ENCODE measurements around the gene IPO8. TPM values are rescaled to one million over a fixed set of nuclear protein-coding genes. Genes with fewer than 3 reads are reported as not detected.
"Not testable (repeated sequence)": the region's sequence is repeated elsewhere in the genome, so short reads cannot be mapped to it uniquely, and the experiment has no call there.

The IPO8 gene
- total RNA-seq, 1 experiment from 2014 or later: 48.0 TPM

- Histone ChIP-seq H3K4me2 (ENCODE audit: insufficient read depth, insufficient read length, low read length) (no peak overlapping the region), H3T11ph (ENCODE audit: low read length) (no peak overlapping the region), H3K4me1 (ENCODE audit: insufficient read depth, low read length) (no peaks in the 10 kb centered on the region), H3K79me1 (ENCODE audit: insufficient read depth, low read depth, low read length, poor library complexity, severe bottlenecking) (no peaks in the 10 kb centered on the region), H4K8ac (replicated peaks; ENCODE audit: insufficient read length, low read depth, low read length) (no peak overlapping the region), H3K23ac (ENCODE audit: insufficient read length, low read depth, low read length) (no peak overlapping the region), H2BK120ac (ENCODE audit: low read depth, low read length, poor library complexity, severe bottlenecking) (no peak overlapping the region), H3K27ac (ENCODE audit: insufficient read length, low read depth, low read length) (no peak overlapping the region), H2AK5ac (ENCODE audit: insufficient read length, low read length) (no peak overlapping the region), H3K27me3 (ENCODE audit: insufficient read depth, low read length) (no peaks in the 10 kb centered on the region), H3K4ac (ENCODE audit: low read depth, low read length) (no peak overlapping the region), H3K23me2 (ENCODE audit: insufficient read length, low read depth, low read length, poor library complexity, severe bottlenecking) (no peaks in the 10 kb centered on the region), H4K5ac (ENCODE audit: insufficient read length, low read depth, low read length) (no peak overlapping the region), H3K14ac (ENCODE audit: insufficient read depth, low read length) (no peak overlapping the region), H4K20me1 (ENCODE audit: control insufficient read depth, insufficient read depth, insufficient read length) (no peaks in the 10 kb centered on the region), H2BK12ac (ENCODE audit: insufficient read length, low read depth, low read length) (no peak overlapping the region), H3K79me2 (ENCODE audit: insufficient read depth, low read length) (no peaks in the 10 kb centered on the region), H2AFZ (ENCODE audit: low read length) (no peak overlapping the region), H3K56ac (ENCODE audit: insufficient read length, low read depth, low read length) (no peak overlapping the region), H2BK15ac (ENCODE audit: low read depth, low read length) (no peak overlapping the region), H3K9me3 (ENCODE audit: control insufficient read depth, low read depth, low read length) (no peaks in the 10 kb centered on the region), H4K91ac (ENCODE audit: insufficient read length, low read depth, low read length) (no peak overlapping the region), H2BK5ac (ENCODE audit: insufficient read length, low read length) (no peak overlapping the region), H3K18ac (ENCODE audit: insufficient read length, low read depth, low read length) (no peak overlapping the region), H2BK20ac (ENCODE audit: low read depth, low read length, poor library complexity, severe bottlenecking) (no peak overlapping the region), H3K9ac (ENCODE audit: extremely low read depth, insufficient read length, low read length) (no peak overlapping the region)
- WGBS (ENCODE audit: extremely low coverage, insufficient read length, low lambda C conversion rate): no CpG with 5 or more reads among the region's 1 CpG
- peaks cover 0 to 4% of the 10 kb centered on the region in 2 experiments; a peak in 1 of 4 replicates for H3K4me1 Mint-ChIP-seq
- no peaks in the 10 kb centered on the region for H3K36me3 Mint-ChIP-seq (ENCODE audit: insufficient read depth in 1 of 3, low read depth in 3 of 3)
- TF ChIP-seq CTCF (conservative IDR thresholded peaks at IDR 0.05): no peak
- no peaks in the 10 kb centered on the region for H3K27me3 Mint-ChIP-seq (ENCODE audit: low read depth)
- H3K4me3 Mint-ChIP-seq: no peak overlapping the region
- no peaks in the 10 kb centered on the region for H3K9me3 Mint-ChIP-seq
- DNase-seq: no peak
- H3K27ac Mint-ChIP-seq: no peak overlapping the region; a peak in 1 of 7 replicates
Measured at GRCh38 chr12:30622509-30622908, 73.2 kb downstream of the IPO8 start.

- not testable (repeated sequence) for H3K36me3 Mint-ChIP-seq (ENCODE audit: insufficient read depth in 1 of 3, low read depth in 3 of 3); H3K4me3 Mint-ChIP-seq; H2BK5ac ChIP-seq (ENCODE audit: insufficient read length, low read length); H4K5ac ChIP-seq (ENCODE audit: insufficient read length, low read depth, low read length); H3K4me1 ChIP-seq (ENCODE audit: insufficient read depth, low read length); H2AK5ac ChIP-seq (ENCODE audit: insufficient read length, low read length); H3K23ac ChIP-seq (ENCODE audit: insufficient read length, low read depth, low read length); H3K56ac ChIP-seq (ENCODE audit: insufficient read length, low read depth, low read length); H2BK120ac ChIP-seq (ENCODE audit: low read depth, low read length, poor library complexity, severe bottlenecking); H3T11ph ChIP-seq (ENCODE audit: low read length); H2BK12ac ChIP-seq (ENCODE audit: insufficient read length, low read depth, low read length); H3K79me2 ChIP-seq (ENCODE audit: insufficient read depth, low read length); H3K18ac ChIP-seq (ENCODE audit: insufficient read length, low read depth, low read length); H3K27me3 ChIP-seq (ENCODE audit: insufficient read depth, low read length); H4K20me1 ChIP-seq (ENCODE audit: control insufficient read depth, insufficient read depth, insufficient read length); H3K27ac Mint-ChIP-seq; H3K14ac ChIP-seq (ENCODE audit: insufficient read depth, low read length); DNase-seq; H2BK20ac ChIP-seq (ENCODE audit: low read depth, low read length, poor library complexity, severe bottlenecking); H3K9ac ChIP-seq (ENCODE audit: extremely low read depth, insufficient read length, low read length); H4K91ac ChIP-seq (ENCODE audit: insufficient read length, low read depth, low read length); H3K27me3 Mint-ChIP-seq (ENCODE audit: low read depth); H3K4me2 ChIP-seq (ENCODE audit: insufficient read depth, insufficient read length, low read length); H3K4me1 Mint-ChIP-seq; H4K8ac ChIP-seq (replicated peaks; ENCODE audit: insufficient read length, low read depth, low read length); H3K27ac ChIP-seq (ENCODE audit: insufficient read length, low read depth, low read length); H3K79me1 ChIP-seq (ENCODE audit: insufficient read depth, low read depth, low read length, poor library complexity, severe bottlenecking); H2BK15ac ChIP-seq (ENCODE audit: low read depth, low read length); H3K4ac ChIP-seq (ENCODE audit: low read depth, low read length); H3K9me3 ChIP-seq (ENCODE audit: control insufficient read depth, low read depth, low read length); H2AFZ ChIP-seq (ENCODE audit: low read length); H3K23me2 ChIP-seq (ENCODE audit: insufficient read length, low read depth, low read length, poor library complexity, severe bottlenecking); H3K9me3 Mint-ChIP-seq
- no CpG with 5 or more reads among the region's 4 CpGs for WGBS (ENCODE audit: extremely low coverage, insufficient read length, low lambda C conversion rate)
Measured at GRCh38 chr12:30621663-30622241, 73.9 kb downstream of the IPO8 start.

Measured in H9 (cell line).